Stimulated activated memory B cell treated with anti-CD40 and anti-IgM and Interleukin-4, amounts not matched to agents 10 μg/mL and 1 μg/mL and 100 μg/mL, for 72 hours (primary cell): ENCODE measurements around the gene LIN37.

Source experiments
- ATAC-seq: fragments of 150-1000 bp; cut with Tn5 transposase; 2 replicates; pipeline ENCODE4 v1.10.0; 2021
- H3K27ac Mint-ChIP-seq: one replicate; pipeline ENCODE4 v1.8.0; 2022; ENCODE audit warnings: mild to moderate bottlenecking, mixed read lengths
- H3K27me3 Mint-ChIP-seq: one replicate; pipeline ENCODE4 v1.8.0; 2022; ENCODE audit warnings: mixed read lengths
- H3K36me3 Mint-ChIP-seq: one replicate; pipeline ENCODE4 v1.8.0; 2022; ENCODE audit warnings: mixed read lengths
- H3K4me1 Mint-ChIP-seq: one replicate; pipeline ENCODE4 v1.8.0; 2022; ENCODE audit warnings: mixed read lengths
- H3K4me3 Mint-ChIP-seq: one replicate; pipeline ENCODE4 v1.8.0; 2022; ENCODE audit warnings: mild to moderate bottlenecking, moderate library complexity, mixed read lengths
- H3K9me3 Mint-ChIP-seq: one replicate; pipeline ENCODE4 v1.8.0; 2022; ENCODE audit warnings: mixed read lengths

LIN37 gene

GRCh38 chr19:35752746-35753350 lies 4.5 kb downstream of the LIN37 start:
- no peak overlapping the region for H3K4me3 Mint-ChIP-seq
- no peak for ATAC-seq

GRCh38 chr19:35753634-35754369 lies 5.4 kb downstream of the LIN37 start:
- H3K9me3 Mint-ChIP-seq, result no peaks in the 10 kb centered on the region
- ATAC-seq, result no peak
- H3K4me3 Mint-ChIP-seq, result no peak overlapping the region
- peaks cover 31% of the 10 kb centered on the region for H3K27me3 Mint-ChIP-seq
- no peak overlapping the region for H3K27ac Mint-ChIP-seq
- peaks cover 43% of the 10 kb centered on the region for H3K36me3 Mint-ChIP-seq
- H3K4me1 Mint-ChIP-seq, result peaks cover 50% of the 10 kb centered on the region

More at GRCh38 chr19:35752746-35753350, 4.5 kb downstream of the LIN37 start:
- no peaks in the 10 kb centered on the region for H3K9me3 Mint-ChIP-seq
- peaks cover 31% of the 10 kb centered on the region for H3K27me3 Mint-ChIP-seq
- peaks cover 43% of the 10 kb centered on the region for H3K36me3 Mint-ChIP-seq
- peaks cover 53% of the 10 kb centered on the region for H3K4me1 Mint-ChIP-seq
- no peak overlapping the region for H3K27ac Mint-ChIP-seq

GRCh38 chr19:35754370-35755130 lies 6.2 kb downstream of the LIN37 start:
- ATAC-seq, result no peak
- no peak overlapping the region for H3K27ac Mint-ChIP-seq
- H3K9me3 Mint-ChIP-seq, result no peaks in the 10 kb centered on the region
- H3K4me1 Mint-ChIP-seq, result peaks cover 50% of the 10 kb centered on the region
- no peak overlapping the region for H3K4me3 Mint-ChIP-seq
- H3K27me3 Mint-ChIP-seq, result peaks cover 31% of the 10 kb centered on the region
- H3K36me3 Mint-ChIP-seq, result peaks cover 43% of the 10 kb centered on the region

- H3K4me1 Mint-ChIP-seq, result peaks cover 47% of the 10 kb centered on the region
- ATAC-seq, result no peak
- H3K27me3 Mint-ChIP-seq, result peaks cover 31% of the 10 kb centered on the region
- H3K4me3 Mint-ChIP-seq, result peak overlapping the region; percentile 2
- H3K9me3 Mint-ChIP-seq, result no peaks in the 10 kb centered on the region
- H3K27ac Mint-ChIP-seq, result no peak overlapping the region
- H3K36me3 Mint-ChIP-seq, result peaks cover 43% of the 10 kb centered on the region
Measured at GRCh38 chr19:35755131-35755549, 6.8 kb downstream of the LIN37 start.

GRCh38 chr19:35755550-35756376 lies 7.4 kb downstream of the LIN37 start:
- H3K27me3 Mint-ChIP-seq, result peaks cover 31% of the 10 kb centered on the region
- peaks cover 43% of the 10 kb centered on the region for H3K36me3 Mint-ChIP-seq
- ATAC-seq, result no peak
- H3K9me3 Mint-ChIP-seq, result no peaks in the 10 kb centered on the region
- peak overlapping the region; percentile 4 for H3K4me3 Mint-ChIP-seq
- no peak overlapping the region for H3K27ac Mint-ChIP-seq
- H3K4me1 Mint-ChIP-seq, result peaks cover 45% of the 10 kb centered on the region

GRCh38 chr19:35756377-35757230 lies 8.2 kb downstream of the LIN37 start, which contains the start of gene HSPB6:
HSPB6 (minus strand) TSS chr19:35757029; CDS start chr19:35757008, 21 bp downstream.
- no peaks in the 10 kb centered on the region for H3K9me3 Mint-ChIP-seq
- H3K27me3 Mint-ChIP-seq, result peaks cover 31% of the 10 kb centered on the region
- peaks cover 45% of the 10 kb centered on the region for H3K4me1 Mint-ChIP-seq
- H3K36me3 Mint-ChIP-seq, result peaks cover 43% of the 10 kb centered on the region
- no peak for ATAC-seq
- H3K4me3 Mint-ChIP-seq, result peak within 1 kb of the TSS; percentile 86
- peak within 1 kb of the TSS; percentile 87 for H3K27ac Mint-ChIP-seq

- H3K9me3 Mint-ChIP-seq, result no peaks in the 10 kb centered on the region
- peaks cover 41% of the 10 kb centered on the region for H3K4me1 Mint-ChIP-seq
- H3K36me3 Mint-ChIP-seq, result peaks cover 46% of the 10 kb centered on the region
- no peak for ATAC-seq
- peak overlapping the region; percentile 87 for H3K27ac Mint-ChIP-seq
- peak overlapping the region; percentile 86 for H3K4me3 Mint-ChIP-seq
- H3K27me3 Mint-ChIP-seq, result peaks cover 31% of the 10 kb centered on the region
Measured at GRCh38 chr19:35757231-35757748, 8.9 kb downstream of the LIN37 start.

GRCh38 chr19:35757749-35758608 lies 9.6 kb downstream of the LIN37 start, which contains the start of gene PROSER3:
PROSER3 (plus strand) TSS chr19:35758176; CDS start chr19:35758216, 40 bp downstream.
- peaks cover 39% of the 10 kb centered on the region for H3K4me1 Mint-ChIP-seq
- H3K36me3 Mint-ChIP-seq, result peaks cover 40% of the 10 kb centered on the region
- H3K9me3 Mint-ChIP-seq, result no peaks in the 10 kb centered on the region
- H3K4me3 Mint-ChIP-seq, result peak within 1 kb of the TSS; percentile 86
- H3K27ac Mint-ChIP-seq, result peak within 1 kb of the TSS; percentile 87
- H3K27me3 Mint-ChIP-seq, result peaks cover 31% of the 10 kb centered on the region
- ATAC-seq, result peak; percentile 99

GRCh38 chr19:35759697-35760096 lies 11.3 kb downstream of the LIN37 start:
- H3K36me3 Mint-ChIP-seq, result peaks cover 24% of the 10 kb centered on the region
- peaks cover 23% of the 10 kb centered on the region for H3K27me3 Mint-ChIP-seq
- H3K4me1 Mint-ChIP-seq, result peaks cover 39% of the 10 kb centered on the region
- H3K27ac Mint-ChIP-seq, result no peak overlapping the region
- no peak for ATAC-seq
- no peaks in the 10 kb centered on the region for H3K9me3 Mint-ChIP-seq
- H3K4me3 Mint-ChIP-seq, result peak overlapping the region; percentile 57

GRCh38 chr19:35760711-35761349 lies 12.5 kb downstream of the LIN37 start:
- H3K9me3 Mint-ChIP-seq, result no peaks in the 10 kb centered on the region
- ATAC-seq, result no peak
- no peak overlapping the region for H3K27ac Mint-ChIP-seq
- H3K4me3 Mint-ChIP-seq, result no peak overlapping the region
- H3K4me1 Mint-ChIP-seq, result peaks cover 31% of the 10 kb centered on the region
- peaks cover 25% of the 10 kb centered on the region for H3K36me3 Mint-ChIP-seq
- H3K27me3 Mint-ChIP-seq, result peaks cover 12% of the 10 kb centered on the region

- Mint-ChIP-seq H3K4me1 (peaks cover 9% of the 10 kb centered on the region), H3K4me3 (no peak overlapping the region), H3K27ac (no peak overlapping the region), H3K36me3 (peaks cover 45% of the 10 kb centered on the region), H3K9me3 (no peaks in the 10 kb centered on the region), H3K27me3 (no peaks in the 10 kb centered on the region)
- no peak for ATAC-seq
Measured at GRCh38 chr19:35764432-35765315, 16.3 kb downstream of the LIN37 start.

- no peaks in the 10 kb centered on the region for H3K27me3 Mint-ChIP-seq
- no peak for ATAC-seq
- H3K9me3 Mint-ChIP-seq, result no peaks in the 10 kb centered on the region
- H3K36me3 Mint-ChIP-seq, result peaks cover 45% of the 10 kb centered on the region
- H3K27ac Mint-ChIP-seq, result no peak overlapping the region
- H3K4me1 Mint-ChIP-seq, result peaks cover 7% of the 10 kb centered on the region
- no peak overlapping the region for H3K4me3 Mint-ChIP-seq
Measured at GRCh38 chr19:35766571-35767104, 18.3 kb downstream of the LIN37 start.
